ENCODE results near the gene PPP1R3E. TPM values are rescaled to one million over a fixed set of nuclear protein-coding genes. Genes with fewer than 3 reads are reported as not detected.
A peak's percentile ranks its signal among the peaks of the same experiment; 100 is the strongest.

The PPP1R3E gene
- polyA plus RNA-seq, 1 donor from 2014 or later, result 17.2 TPM

GRCh38 chr14:23324993-23325392, 22.3 kb upstream of the PPP1R3E start:
- H3K4me2 ChIP-seq (ENCODE audit: low read length), result no peak overlapping the region
- no peak for TF ChIP-seq EP300 (conservative IDR thresholded peaks at IDR 0.05; ENCODE audit: poor library complexity, severe bottlenecking)
- no peak for TF ChIP-seq RAD21 (conservative IDR thresholded peaks at IDR 0.05)
- TF ChIP-seq POLR2AphosphoS5 (IDR thresholded peaks at IDR 0.05), result no peak
- TF ChIP-seq MXI1 (conservative IDR thresholded peaks at IDR 0.05; ENCODE audit: poor library complexity, severe bottlenecking), result no peak
- no peak overlapping the region for H3K27ac ChIP-seq (ENCODE audit: low read length)
- no peak overlapping the region for H3K4me3 ChIP-seq (ENCODE audit: low read length)
- no peaks in the 10 kb centered on the region for H3K27me3 ChIP-seq (ENCODE audit: insufficient read depth, low read depth, low read length)
- H3K36me3 ChIP-seq (ENCODE audit: insufficient read depth, low read length), result no peaks in the 10 kb centered on the region
- no peak overlapping the region for H2AFZ ChIP-seq (ENCODE audit: low read depth, low read length)
- H3F3A ChIP-seq (ENCODE audit: insufficient read depth, low read length, poor library complexity, severe bottlenecking), result peaks cover 2% of the 10 kb centered on the region
- no peaks in the 10 kb centered on the region for H3K9me2 ChIP-seq (ENCODE audit: insufficient read depth, low read length)
- no peaks in the 10 kb centered on the region for H3K9me3 ChIP-seq (ENCODE audit: low read length)
- peaks cover 23% of the 10 kb centered on the region for H3K79me2 ChIP-seq (replicated peaks; ENCODE audit: insufficient read depth, low read length)
- peak overlapping the region; percentile 10 for H3K9ac ChIP-seq (ENCODE audit: low read length)
- H4K20me1 ChIP-seq (ENCODE audit: insufficient read depth), result no peaks in the 10 kb centered on the region

DNA sequence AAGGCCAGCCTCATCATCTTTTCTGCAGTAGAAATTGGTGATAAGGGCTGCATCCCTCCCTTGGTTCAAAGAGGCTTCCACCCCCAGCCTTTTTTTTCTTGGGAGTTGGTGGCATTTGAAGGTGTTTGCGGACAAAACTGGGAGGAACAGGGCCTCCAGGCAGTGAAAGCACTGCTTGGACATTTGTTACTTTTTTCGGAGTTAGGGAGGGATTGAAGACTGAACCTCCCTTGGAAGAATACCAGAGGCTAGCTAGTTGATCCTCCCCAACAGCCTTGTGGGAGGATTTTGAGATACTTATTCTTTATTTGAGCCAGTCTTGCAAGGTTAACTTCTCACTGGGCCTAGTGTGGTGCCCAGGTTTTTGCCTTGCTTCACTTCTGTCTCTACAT, 21.8 kb upstream of the PPP1R3E start:
- no peak overlapping the region for H3K4me2 ChIP-seq (ENCODE audit: low read length)
- H4K20me1 ChIP-seq (ENCODE audit: insufficient read depth), result no peaks in the 10 kb centered on the region
- H3K36me3 ChIP-seq (ENCODE audit: insufficient read depth, low read length), result no peaks in the 10 kb centered on the region
- H3K27me3 ChIP-seq (ENCODE audit: insufficient read depth, low read depth, low read length), result no peaks in the 10 kb centered on the region
- H3F3A ChIP-seq (ENCODE audit: insufficient read depth, low read length, poor library complexity, severe bottlenecking), result peaks cover 8% of the 10 kb centered on the region
- TF ChIP-seq MXI1 (conservative IDR thresholded peaks at IDR 0.05; ENCODE audit: poor library complexity, severe bottlenecking) (no peak), EP300 (conservative IDR thresholded peaks at IDR 0.05; ENCODE audit: poor library complexity, severe bottlenecking) (no peak)
- H3K27ac ChIP-seq (ENCODE audit: low read length), result no peak overlapping the region
- peak overlapping the region; percentile 76 for H3K4me3 ChIP-seq (ENCODE audit: low read length)
- H3K79me2 ChIP-seq (replicated peaks; ENCODE audit: insufficient read depth, low read length), result peaks cover 23% of the 10 kb centered on the region
- no peaks in the 10 kb centered on the region for H3K9me3 ChIP-seq (ENCODE audit: low read length)
- H3K9me2 ChIP-seq (ENCODE audit: insufficient read depth, low read length), result no peaks in the 10 kb centered on the region
- no peak overlapping the region for H2AFZ ChIP-seq (ENCODE audit: low read depth, low read length)
- H3K9ac ChIP-seq (ENCODE audit: low read length), result peak overlapping the region; percentile 10

DNA sequence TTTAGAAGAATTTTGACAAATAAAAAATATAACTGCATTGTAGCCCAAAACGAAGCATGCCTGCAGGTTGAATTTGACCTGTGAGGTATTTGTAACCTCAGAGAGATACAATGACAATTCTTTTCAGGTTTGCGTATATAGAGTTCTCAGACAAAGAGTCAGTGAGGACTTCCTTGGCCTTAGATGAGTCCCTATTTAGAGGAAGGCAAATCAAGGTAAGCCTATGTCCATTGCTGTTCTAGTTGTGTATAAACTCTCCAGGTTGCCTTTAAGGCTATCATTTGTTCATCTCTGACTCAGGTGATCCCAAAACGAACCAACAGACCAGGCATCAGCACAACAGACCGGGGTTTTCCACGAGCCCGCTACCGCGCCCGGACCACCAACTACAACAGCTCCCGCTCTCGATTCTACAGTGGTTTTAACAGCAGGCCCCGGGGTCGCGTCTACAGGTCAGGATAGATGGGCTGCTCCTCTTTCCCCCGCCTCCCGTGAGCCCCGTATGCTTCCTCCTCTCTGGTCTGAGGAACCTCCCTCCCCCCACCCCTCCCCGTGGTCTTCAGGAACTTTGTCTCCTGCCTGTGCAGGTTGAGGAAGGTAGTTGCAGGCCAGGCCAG, 21.3 kb upstream of the PPP1R3E start:
- H3K9me3 ChIP-seq (ENCODE audit: low read length), result no peaks in the 10 kb centered on the region
- H3F3A ChIP-seq (ENCODE audit: insufficient read depth, low read length, poor library complexity, severe bottlenecking), result peaks cover 10% of the 10 kb centered on the region
- peak overlapping the region; percentile 85 for H3K4me2 ChIP-seq (ENCODE audit: low read length)
- H3K79me2 ChIP-seq (replicated peaks; ENCODE audit: insufficient read depth, low read length), result peaks cover 23% of the 10 kb centered on the region
- no peak overlapping the region for H3K27ac ChIP-seq (ENCODE audit: low read length)
- no peaks in the 10 kb centered on the region for H3K27me3 ChIP-seq (ENCODE audit: insufficient read depth, low read depth, low read length)
- TF ChIP-seq TAF1 (IDR thresholded peaks at IDR 0.05; ENCODE audit: low read depth) (no peak), REST (IDR thresholded peaks at IDR 0.05; ENCODE audit: borderline replicate concordance) (no peak), EZH2 (IDR thresholded peaks at IDR 0.05; ENCODE audit: borderline replicate concordance, insufficient read depth, low read length, poor library complexity, severe bottlenecking) (no peak), RAD21 (conservative IDR thresholded peaks at IDR 0.05) (no peak), SMC3 (conservative IDR thresholded peaks at IDR 0.05; ENCODE audit: poor library complexity) (no peak)
- TF ChIP-seq, protein P1, sequence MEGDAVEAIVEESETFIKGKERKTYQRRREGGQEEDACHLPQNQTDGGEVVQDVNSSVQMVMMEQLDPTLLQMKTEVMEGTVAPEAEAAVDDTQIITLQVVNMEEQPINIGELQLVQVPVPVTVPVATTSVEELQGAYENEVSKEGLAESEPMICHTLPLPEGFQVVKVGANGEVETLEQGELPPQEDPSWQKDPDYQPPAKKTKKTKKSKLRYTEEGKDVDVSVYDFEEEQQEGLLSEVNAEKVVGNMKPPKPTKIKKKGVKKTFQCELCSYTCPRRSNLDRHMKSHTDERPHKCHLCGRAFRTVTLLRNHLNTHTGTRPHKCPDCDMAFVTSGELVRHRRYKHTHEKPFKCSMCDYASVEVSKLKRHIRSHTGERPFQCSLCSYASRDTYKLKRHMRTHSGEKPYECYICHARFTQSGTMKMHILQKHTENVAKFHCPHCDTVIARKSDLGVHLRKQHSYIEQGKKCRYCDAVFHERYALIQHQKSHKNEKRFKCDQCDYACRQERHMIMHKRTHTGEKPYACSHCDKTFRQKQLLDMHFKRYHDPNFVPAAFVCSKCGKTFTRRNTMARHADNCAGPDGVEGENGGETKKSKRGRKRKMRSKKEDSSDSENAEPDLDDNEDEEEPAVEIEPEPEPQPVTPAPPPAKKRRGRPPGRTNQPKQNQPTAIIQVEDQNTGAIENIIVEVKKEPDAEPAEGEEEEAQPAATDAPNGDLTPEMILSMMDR (IDR thresholded peaks at IDR 0.05; ENCODE audit: poor library complexity, severe bottlenecking), result no peak
- no peaks in the 10 kb centered on the region for H3K9me2 ChIP-seq (ENCODE audit: insufficient read depth, low read length)
- no peaks in the 10 kb centered on the region for H3K36me3 ChIP-seq (ENCODE audit: insufficient read depth, low read length)
- H4K20me1 ChIP-seq (ENCODE audit: insufficient read depth), result no peaks in the 10 kb centered on the region
- H2AFZ ChIP-seq (ENCODE audit: low read depth, low read length), result no peak overlapping the region
- peak overlapping the region; percentile 99 for H3K9ac ChIP-seq (ENCODE audit: low read length)
- peak overlapping the region; percentile 76 for H3K4me3 ChIP-seq (ENCODE audit: low read length)

Measured in neural cell (in vitro differentiated cells).